Umbilical cord (tissue), 2 donors: ENCODE results near the gene FXYD7. TPM values are rescaled to one million over a fixed set of nuclear protein-coding genes. Genes with fewer than 3 reads are reported as not detected.
A peak's percentile ranks its signal among the peaks of the same experiment; 100 is the strongest.

Experiments
- DNase-seq: peaks from one replicate; pipeline ENCODE4 v3.0.0-alpha.2; 2015; ENCODE audit warnings: low spot score
- total RNA-seq: library from RNA; depleted of rRNA; stranded (reverse); fragments of >200 nt; gene quantifications from one replicate; pipeline ENCODE4 v1.2.3, GENCODE V29; 2014; ENCODE audit warnings: low replicate concordance; ENCODE audit not compliant: insufficient read depth

FXYD7 gene
- total RNA-seq, 1 donor from 2014 or later = 1.2 TPM

- no peak for DNase-seq
Observed at GRCh38 chr19:35110974-35111373, 32.1 kb upstream of the FXYD7 start.

GRCh38 chr19:35112995-35113688 lies 29.9 kb upstream of the FXYD7 start:
- DNase-seq = no peak

- peak; percentile 85 for DNase-seq
Observed at GRCh38 chr19:35114353-35115176, 28.5 kb upstream of the FXYD7 start.

GRCh38 chr19:35115177-35115951 lies 27.7 kb upstream of the FXYD7 start, which contains the start of gene FXYD3:
Gene FXYD3 (plus strand): TSS chr19:35115823. CDS start chr19:35119377, 3,554 bp downstream.
- no peak for DNase-seq

- no peak for DNase-seq
Observed at GRCh38 chr19:35116072-35116801, 26.8 kb upstream of the FXYD7 start.

- no peak for DNase-seq
Observed at GRCh38 chr19:35117116-35117515, 25.9 kb upstream of the FXYD7 start.

- DNase-seq = no peak
Observed at GRCh38 chr19:35117799-35118198, 25.3 kb upstream of the FXYD7 start.

GRCh38 chr19:35118268-35119020 lies 24.6 kb upstream of the FXYD7 start:
- no peak for DNase-seq

- DNase-seq = no peak
Observed at GRCh38 chr19:35119091-35119490, 24.0 kb upstream of the FXYD7 start.

GRCh38 chr19:35119578-35120155 lies 23.4 kb upstream of the FXYD7 start:
- no peak for DNase-seq

GRCh38 chr19:35120492-35120891 lies 22.6 kb upstream of the FXYD7 start:
- DNase-seq = peak; percentile 78

- no peak for DNase-seq
Observed at GRCh38 chr19:35120898-35121297, 22.2 kb upstream of the FXYD7 start.

- peak; percentile 26 for DNase-seq
Observed at GRCh38 chr19:35122687-35123551, 20.1 kb upstream of the FXYD7 start.

- DNase-seq = peak; percentile 29
Observed at GRCh38 chr19:35123573-35123972, 19.5 kb upstream of the FXYD7 start.

- DNase-seq = peak; percentile 98
Observed at GRCh38 chr19:35124098-35125060, 18.7 kb upstream of the FXYD7 start.

- DNase-seq = no peak
Observed at GRCh38 chr19:35125270-35125717, 17.8 kb upstream of the FXYD7 start.

GRCh38 chr19:35125749-35126623 lies 17.1 kb upstream of the FXYD7 start:
- DNase-seq = peak; percentile 42
